GM18526 (cell line): ENCODE data around the gene NT5C3B.

ENCODE experiments used
- POLR2A ChIP-seq: IDR thresholded peaks from 3 replicates; pipeline ENCODE4 v1.6.1; 2011; ENCODE audit not compliant: insufficient read length; ENCODE audit errors: extremely low read depth

The NT5C3B gene

GRCh38 chr17:41816637-41817320, 19.3 kb downstream of the NT5C3B start:
- no peak for TF ChIP-seq POLR2A

GRCh38 chr17:41814195-41814594, 21.8 kb downstream of the NT5C3B start:
- no peak for TF ChIP-seq POLR2A

- no peak for TF ChIP-seq POLR2A
Observed at GRCh38 chr17:41813699-41814124, 22.3 kb downstream of the NT5C3B start.

- no peak for TF ChIP-seq POLR2A
Observed at GRCh38 chr17:41813152-41813680, 22.8 kb downstream of the NT5C3B start.

- no peak for TF ChIP-seq POLR2A
Observed at GRCh38 chr17:41812381-41813151, 23.5 kb downstream of the NT5C3B start, which contains the start of gene FKBP10. Gene FKBP10 (plus strand): TSS chr17:41813004. CDS start chr17:41813035, 31 bp downstream.

GRCh38 chr17:41811549-41812380, 24.3 kb downstream of the NT5C3B start, which contains the start of gene P3H4:
Gene P3H4 (minus strand): TSS chr17:41811949. CDS start chr17:41811915, 34 bp downstream.
- no peak for TF ChIP-seq POLR2A

- no peak for TF ChIP-seq POLR2A
Observed at GRCh38 chr17:41810659-41811548, 25.1 kb downstream of the NT5C3B start.

- no peak for TF ChIP-seq POLR2A
Observed at GRCh38 chr17:41806685-41807445, 29.2 kb downstream of the NT5C3B start.

- no peak for TF ChIP-seq POLR2A
Observed at GRCh38 chr17:41803049-41804020, 32.7 kb downstream of the NT5C3B start.

- no peak for TF ChIP-seq POLR2A
Observed at GRCh38 chr17:41801374-41802271, 34.4 kb downstream of the NT5C3B start.

- no peak for TF ChIP-seq POLR2A
Observed at GRCh38 chr17:41800601-41801373, 35.2 kb downstream of the NT5C3B start.
